ENCODE measurements around the gene NCOA1.

GRCh38 chr2:24734741-24735140 is 243.7 kb downstream of the NCOA1 start:
- no peak for TF ChIP-seq REST (IDR thresholded peaks at IDR 0.05)
- no peak for TF ChIP-seq CTCF (IDR thresholded peaks at IDR 0.05; ENCODE audit: low read depth, low read length, missing input control)
- no peak for TF ChIP-seq EGR1 (IDR thresholded peaks at IDR 0.05; ENCODE audit: low read depth in 2 of 2)
- no peak for TF ChIP-seq ATF3 (IDR thresholded peaks at IDR 0.05)
- no peak for TF ChIP-seq TAF1 (conservative IDR thresholded peaks at IDR 0.05)
- no peak for TF ChIP-seq JUND (IDR thresholded peaks at IDR 0.05)
- TF ChIP-seq ZBTB33 (IDR thresholded peaks at IDR 0.05): no peak
- no peak for TF ChIP-seq RXRA (IDR thresholded peaks at IDR 0.05)

All from liver (tissue), 3 donors.